ENCODE measurements around the gene MAZ. TPM values are rescaled to one million over a fixed set of nuclear protein-coding genes. Genes with fewer than 3 reads are reported as not detected.

The MAZ gene
- total and polyA plus RNA-seq, 2 experiments from 2014 or later = 76.8 to 215 TPM

GRCh38 chr16:29806641-29807425 lies 504 bp downstream of the MAZ start:
- Histone ChIP-seq H3K4me2 (ENCODE audit: unreplicated experiment) (peak overlapping the region; percentile 84), H3F3A (ENCODE audit: insufficient read depth) (peaks cover 35% of the 10 kb centered on the region), H3K9me3 (ENCODE audit: low read depth) (no peaks in the 10 kb centered on the region), H2AFZ (no peak overlapping the region), H3K79me2 (ENCODE audit: insufficient read depth) (peaks cover 22% of the 10 kb centered on the region), H3K27me3 (replicated peaks; ENCODE audit: insufficient read depth) (no peaks in the 10 kb centered on the region), H3K4me3 (peak overlapping the region; percentile 80), H3K9ac (peak overlapping the region; percentile 86), H3K9me2 (ENCODE audit: insufficient read depth) (no peaks in the 10 kb centered on the region), H4K20me1 (ENCODE audit: insufficient read depth) (no peaks in the 10 kb centered on the region), H3K36me3 (ENCODE audit: low read depth) (no peaks in the 10 kb centered on the region), H3K27ac (peak overlapping the region; percentile 75), H3K4me1 (ENCODE audit: insufficient read depth) (peaks cover 27% of the 10 kb centered on the region)
- 0% methylated on average over 11 to 48 of the region's 99 CpGs for WGBS, 2 experiments (ENCODE audit: low coverage in 1 of 2, low lambda C conversion rate in 2 of 2, missing lambda C conversion rate in 2 of 2)
- in situ Hi-C loops (cut with MboI) = no loop called here
- peak; percentile 57 for DNase-seq
- TF ChIP-seq EZH2 (IDR thresholded peaks at IDR 0.05; ENCODE audit: insufficient read depth, poor library complexity, severe bottlenecking) (no peak), EZH2phosphoT487 (IDR thresholded peaks at IDR 0.05; ENCODE audit: insufficient read depth, low read depth) (no peak)

- Histone ChIP-seq H3K9me2 (ENCODE audit: insufficient read depth) (no peaks in the 10 kb centered on the region), H3F3A (ENCODE audit: insufficient read depth) (peaks cover 35% of the 10 kb centered on the region), H3K27me3 (replicated peaks; ENCODE audit: insufficient read depth) (no peaks in the 10 kb centered on the region), H3K9ac (peak overlapping the region; percentile 86), H3K27ac (peak overlapping the region; percentile 68), H3K9me3 (ENCODE audit: low read depth) (no peaks in the 10 kb centered on the region), H3K4me1 (ENCODE audit: insufficient read depth) (peaks cover 27% of the 10 kb centered on the region), H2AFZ (no peak overlapping the region), H4K20me1 (ENCODE audit: insufficient read depth) (no peaks in the 10 kb centered on the region), H3K36me3 (ENCODE audit: low read depth) (no peaks in the 10 kb centered on the region), H3K4me2 (ENCODE audit: unreplicated experiment) (peak overlapping the region; percentile 84), H3K79me2 (ENCODE audit: insufficient read depth) (peaks cover 22% of the 10 kb centered on the region), H3K4me3 (peak overlapping the region; percentile 80)
- DNase-seq = peak; percentile 96
- 1 to 2% methylated on average over 37 to 63 of the region's 69 CpGs for whole genome bisulfite sequencing, 2 experiments (ENCODE audit: low coverage in 1 of 2, low lambda C conversion rate in 2 of 2, missing lambda C conversion rate in 2 of 2)
- no peak for TF ChIP-seq EZH2phosphoT487 (IDR thresholded peaks at IDR 0.05; ENCODE audit: insufficient read depth, low read depth)
- no peak for TF ChIP-seq EZH2 (IDR thresholded peaks at IDR 0.05; ENCODE audit: insufficient read depth, poor library complexity, severe bottlenecking)
- in situ Hi-C loops (cut with MboI) = no loop called here
Measured at GRCh38 chr16:29807426-29808218, 1.3 kb downstream of the MAZ start.

GRCh38 chr16:29808219-29808900 lies 2.0 kb downstream of the MAZ start:
- Histone ChIP-seq H3K4me3 (peak overlapping the region; percentile 80), H3K9ac (peak overlapping the region; percentile 86), H3K4me2 (ENCODE audit: unreplicated experiment) (peak overlapping the region; percentile 84), H3F3A (ENCODE audit: insufficient read depth) (peaks cover 32% of the 10 kb centered on the region), H2AFZ (no peak overlapping the region), H3K9me3 (ENCODE audit: low read depth) (no peaks in the 10 kb centered on the region), H3K36me3 (ENCODE audit: low read depth) (no peaks in the 10 kb centered on the region), H3K9me2 (ENCODE audit: insufficient read depth) (no peaks in the 10 kb centered on the region), H3K4me1 (ENCODE audit: insufficient read depth) (peaks cover 27% of the 10 kb centered on the region), H4K20me1 (ENCODE audit: insufficient read depth) (no peaks in the 10 kb centered on the region), H3K27ac (peak overlapping the region; percentile 68), H3K27me3 (replicated peaks; ENCODE audit: insufficient read depth) (no peaks in the 10 kb centered on the region), H3K79me2 (ENCODE audit: insufficient read depth) (peaks cover 22% of the 10 kb centered on the region)
- no peak for DNase-seq
- no peak for TF ChIP-seq EZH2phosphoT487 (IDR thresholded peaks at IDR 0.05; ENCODE audit: insufficient read depth, low read depth)
- no peak for TF ChIP-seq EZH2 (IDR thresholded peaks at IDR 0.05; ENCODE audit: insufficient read depth, poor library complexity, severe bottlenecking)
- WGBS, 2 experiments (ENCODE audit: low coverage in 1 of 2, low lambda C conversion rate in 2 of 2, missing lambda C conversion rate in 2 of 2) = 27 to 35% methylated on average over 23 to 25 of the region's 25 CpGs
- in situ Hi-C loops (cut with MboI) = no loop called here

Measured in GM23248 (cell line).